Erythroblast (primary cell): ENCODE measurements around the gene PDGFC.

ENCODE experiments used
- GATA1 ChIP-seq: IDR thresholded peaks from 2 replicates; pipeline ENCODE4 v1.6.1; 2011; ENCODE audit warnings: low read depth, mild to moderate bottlenecking, control low read depth, low read length, moderate library complexity
- POLR2A ChIP-seq: IDR thresholded peaks from 2 replicates; pipeline ENCODE4 v1.6.1; 2011; ENCODE audit warnings: mild to moderate bottlenecking, low read length

DNA sequence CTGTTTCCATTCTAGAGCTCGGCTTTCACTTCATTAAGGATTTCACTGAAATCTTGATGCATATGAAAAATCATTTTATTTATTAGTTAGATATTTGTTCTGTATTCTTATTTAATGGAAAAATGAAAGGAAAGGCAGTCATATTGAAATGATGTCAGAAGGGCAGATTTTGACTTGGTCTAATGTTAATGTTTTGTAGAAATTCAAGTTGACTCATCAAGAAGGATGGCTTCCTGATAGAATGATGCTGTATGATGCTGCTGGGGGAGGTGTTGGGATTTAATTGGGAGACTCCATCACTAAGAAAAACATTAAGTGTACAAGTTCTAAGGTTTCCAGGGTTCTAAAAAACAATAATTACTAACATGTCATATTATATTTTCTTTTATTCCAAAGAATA lies 204.8 kb downstream of the PDGFC start:
- no peak for TF ChIP-seq POLR2A
- TF ChIP-seq GATA1: no peak
